GM12873 (cell line): ENCODE measurements around the gene CDC5L.

Experiments
- CTCF ChIP-seq: IDR thresholded peaks from 2 replicates; pipeline ENCODE4 v1.5.1; 2012; ENCODE audit warnings: low read depth, mild to moderate bottlenecking, moderate library complexity, low read length, control low read depth; ENCODE audit not compliant: insufficient read depth; ENCODE audit errors: missing control alignments

The CDC5L gene

GRCh38 chr6:44377484-44377883 is 10.0 kb upstream of the CDC5L start:
- no peak for TF ChIP-seq CTCF

GRCh38 chr6:44377971-44378370 is 9.5 kb upstream of the CDC5L start:
- TF ChIP-seq CTCF = no peak

GRCh38 chr6:44381739-44382138 is 5.8 kb upstream of the CDC5L start:
- no peak for TF ChIP-seq CTCF

- no peak for TF ChIP-seq CTCF
Measured at GRCh38 chr6:44386364-44386928, 1.1 kb upstream of the CDC5L start.

GRCh38 chr6:44386929-44387345 is 569 bp upstream of the CDC5L start:
- no peak for TF ChIP-seq CTCF

- no peak for TF ChIP-seq CTCF
Measured at GRCh38 chr6:44388135-44388487, 605 bp downstream of the CDC5L start.

GRCh38 chr6:44388887-44389286 is 1.4 kb downstream of the CDC5L start:
- no peak for TF ChIP-seq CTCF
